ENCODE results near the gene ATP5F1C.

DNA sequence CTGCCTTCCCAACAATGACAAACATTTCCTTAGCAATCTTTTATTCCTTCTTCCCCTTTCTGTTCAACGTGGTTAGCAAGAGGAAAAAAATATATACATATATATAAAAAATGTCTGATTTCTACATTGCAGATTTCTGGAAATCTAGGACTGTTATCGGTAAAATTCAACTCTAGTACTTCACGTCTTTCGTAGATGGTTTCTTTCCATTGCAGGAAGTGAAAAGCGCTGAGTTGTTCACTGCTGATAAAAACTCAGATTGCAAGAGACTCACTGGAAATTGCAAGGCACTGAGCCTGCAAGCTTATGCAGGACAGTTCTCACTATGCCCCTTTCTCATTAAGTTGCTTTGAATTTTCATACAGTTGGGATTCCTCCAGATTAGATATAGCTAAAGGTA, 24.0 kb upstream of the ATP5F1C start:
- TF ChIP-seq POLR2A (IDR thresholded peaks at IDR 0.05) (no peak), EP300 (IDR thresholded peaks at IDR 0.05; ENCODE audit: low read depth) (no peak)
- TF ChIP-seq, protein P1, sequence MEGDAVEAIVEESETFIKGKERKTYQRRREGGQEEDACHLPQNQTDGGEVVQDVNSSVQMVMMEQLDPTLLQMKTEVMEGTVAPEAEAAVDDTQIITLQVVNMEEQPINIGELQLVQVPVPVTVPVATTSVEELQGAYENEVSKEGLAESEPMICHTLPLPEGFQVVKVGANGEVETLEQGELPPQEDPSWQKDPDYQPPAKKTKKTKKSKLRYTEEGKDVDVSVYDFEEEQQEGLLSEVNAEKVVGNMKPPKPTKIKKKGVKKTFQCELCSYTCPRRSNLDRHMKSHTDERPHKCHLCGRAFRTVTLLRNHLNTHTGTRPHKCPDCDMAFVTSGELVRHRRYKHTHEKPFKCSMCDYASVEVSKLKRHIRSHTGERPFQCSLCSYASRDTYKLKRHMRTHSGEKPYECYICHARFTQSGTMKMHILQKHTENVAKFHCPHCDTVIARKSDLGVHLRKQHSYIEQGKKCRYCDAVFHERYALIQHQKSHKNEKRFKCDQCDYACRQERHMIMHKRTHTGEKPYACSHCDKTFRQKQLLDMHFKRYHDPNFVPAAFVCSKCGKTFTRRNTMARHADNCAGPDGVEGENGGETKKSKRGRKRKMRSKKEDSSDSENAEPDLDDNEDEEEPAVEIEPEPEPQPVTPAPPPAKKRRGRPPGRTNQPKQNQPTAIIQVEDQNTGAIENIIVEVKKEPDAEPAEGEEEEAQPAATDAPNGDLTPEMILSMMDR (IDR thresholded peaks at IDR 0.05), result no peak

All from transverse colon (tissue), 3 donors.